ENCODE measurements around the gene MAGI3.
"Not testable (repeated sequence)": the region's sequence is repeated elsewhere in the genome, so short reads cannot be mapped to it uniquely, and the experiment has no call there.

The MAGI3 gene

DNA sequence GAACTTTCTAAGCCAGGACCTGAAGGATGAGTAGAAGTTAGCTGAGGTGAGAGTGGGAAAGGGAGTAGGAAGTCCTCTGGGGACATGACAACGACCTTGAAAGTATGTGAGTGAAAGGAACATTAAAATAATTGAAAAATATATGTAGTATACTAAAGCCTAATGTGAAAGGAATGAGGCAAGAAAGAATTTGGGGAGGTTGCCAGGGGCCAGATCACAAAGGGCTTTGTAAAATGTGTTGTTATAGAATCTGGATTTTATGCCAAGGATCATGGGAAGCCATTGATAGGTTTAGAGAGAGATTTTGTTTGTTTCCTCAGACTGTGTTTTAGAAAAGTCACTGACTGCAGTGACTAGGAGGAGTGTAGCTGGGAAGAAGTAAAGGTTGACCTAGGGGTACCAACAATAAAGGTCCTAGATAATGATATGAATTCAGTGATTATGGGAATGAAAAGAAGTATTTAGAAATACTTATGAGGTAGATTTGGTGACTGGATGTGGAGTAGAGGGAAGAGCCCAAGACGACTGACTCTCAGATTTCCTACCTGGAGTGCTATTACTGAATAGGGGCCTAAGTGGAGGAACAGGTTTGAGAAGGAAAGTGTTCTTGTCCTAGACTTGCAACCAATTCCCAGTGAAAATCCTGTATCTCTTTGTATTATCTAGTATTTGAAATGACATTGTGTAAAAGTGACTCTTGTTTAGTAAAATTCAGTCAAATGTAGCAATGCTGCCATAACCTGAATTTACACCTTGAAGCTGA, 189.1 kb downstream of the MAGI3 start:
- no peak for DNase-seq (ENCODE audit: low read depth)

DNA sequence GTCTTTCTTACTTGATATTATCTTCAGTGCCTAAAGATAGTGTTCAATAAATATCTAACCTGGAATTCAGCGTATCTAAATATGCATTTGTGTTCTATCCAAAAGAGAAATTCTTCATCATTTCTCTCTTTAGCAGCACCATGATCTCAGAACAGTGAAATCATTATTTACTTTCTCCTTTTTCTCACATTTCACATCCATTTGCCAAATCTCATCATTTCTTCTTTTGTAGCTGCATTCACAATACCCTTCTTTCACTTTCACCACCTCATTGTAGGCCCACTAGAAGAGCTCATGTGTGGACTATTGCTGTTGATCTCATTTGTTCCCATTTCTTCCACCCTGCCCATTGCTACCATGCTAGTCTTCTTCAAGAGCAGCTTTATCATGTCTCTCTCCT, 191.0 kb downstream of the MAGI3 start:
- no peak for DNase-seq (ENCODE audit: low read depth)

DNA sequence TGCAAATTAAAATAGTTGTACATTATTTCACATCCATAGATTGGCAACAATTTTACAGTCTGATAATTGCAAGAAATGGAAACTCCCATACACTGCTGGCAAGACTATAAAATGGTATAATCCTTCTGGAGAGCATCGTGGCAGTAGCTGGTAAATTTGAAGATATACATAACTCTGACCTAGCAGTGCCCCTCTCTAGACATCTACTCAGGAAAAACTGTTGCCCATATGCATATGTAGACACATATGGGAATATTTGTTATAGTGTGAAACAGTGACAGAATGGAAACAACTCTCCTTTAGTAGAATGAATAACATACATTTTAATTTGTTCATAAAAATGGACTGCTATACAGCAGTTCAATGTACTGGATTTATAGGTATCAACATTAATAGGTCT, 191.8 kb downstream of the MAGI3 start:
- no peak for DNase-seq (ENCODE audit: low read depth)

DNA sequence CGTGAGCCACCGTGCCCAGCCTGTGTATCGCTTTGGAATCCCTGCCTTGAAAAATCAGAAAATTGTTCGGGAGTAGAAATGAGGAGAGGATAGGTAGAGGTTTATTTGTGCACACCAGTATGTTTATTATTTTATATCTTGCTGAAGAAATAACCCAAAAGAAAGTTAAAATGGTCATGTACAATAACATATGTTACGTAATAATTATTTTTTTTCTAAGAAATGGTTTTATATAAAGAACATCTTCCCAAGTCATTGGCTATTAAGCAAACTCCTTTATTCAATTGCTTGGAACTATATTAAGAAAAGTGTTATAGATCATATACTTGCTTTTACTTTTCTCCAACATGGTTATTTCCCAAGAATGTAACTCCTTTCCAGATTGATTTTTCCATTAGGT, 197.2 kb downstream of the MAGI3 start:
- no peak for DNase-seq (ENCODE audit: low read depth)

DNA sequence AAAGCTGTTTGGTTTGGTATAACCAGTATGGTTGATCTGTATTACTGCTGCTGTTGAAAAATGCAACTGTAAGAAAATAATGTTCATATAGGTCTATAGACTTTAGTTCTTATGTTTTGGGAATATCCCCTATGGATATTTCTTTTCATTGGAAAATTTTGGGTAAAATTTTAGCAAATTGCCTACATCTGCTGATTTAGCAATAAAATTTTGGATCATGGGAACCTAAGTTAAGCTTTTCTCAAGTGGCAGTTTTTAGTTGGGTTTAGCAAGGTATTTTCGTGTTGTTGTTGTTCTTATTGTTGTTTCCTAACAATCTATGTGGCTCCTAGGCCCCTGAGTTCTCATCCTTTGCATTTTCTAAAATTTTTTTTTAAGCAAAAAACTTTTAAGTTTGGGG, 201.9 kb downstream of the MAGI3 start:
- no peak for DNase-seq (ENCODE audit: low read depth)

DNA sequence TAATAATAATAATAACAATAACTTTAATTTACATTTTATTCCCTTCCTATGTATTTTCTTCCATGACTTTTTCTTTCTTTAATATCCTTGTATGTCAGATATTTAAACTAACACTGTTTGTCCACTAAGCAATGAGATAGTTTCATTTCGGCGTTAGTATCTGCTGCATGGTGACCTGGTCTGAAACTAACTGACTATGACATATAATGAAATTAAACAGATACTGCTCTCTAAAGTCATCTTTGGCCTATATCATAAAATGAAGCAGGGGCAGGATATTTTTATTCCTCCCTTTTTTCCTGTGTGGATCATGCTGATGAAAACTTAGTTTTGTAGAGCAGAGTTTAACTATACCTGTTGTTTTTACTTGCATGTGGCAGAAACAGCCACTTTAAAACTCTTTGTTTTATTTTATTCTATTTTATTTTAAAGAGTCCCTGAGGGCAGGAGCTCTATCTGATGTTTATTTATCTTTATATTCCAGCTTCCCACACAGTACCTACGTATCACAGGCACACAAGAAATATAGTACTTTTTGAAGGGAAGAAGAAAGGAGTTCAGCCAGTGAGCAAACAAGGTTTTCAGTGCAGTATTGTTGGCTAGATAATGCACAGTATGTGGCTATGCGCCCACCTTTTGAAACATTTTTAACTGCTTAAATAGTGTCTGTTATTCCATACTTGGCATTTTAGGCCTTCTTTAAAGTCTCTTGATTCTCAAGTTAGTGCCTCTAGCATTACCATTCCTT, 203.4 kb downstream of the MAGI3 start:
- no peak for DNase-seq (ENCODE audit: low read depth)

DNA sequence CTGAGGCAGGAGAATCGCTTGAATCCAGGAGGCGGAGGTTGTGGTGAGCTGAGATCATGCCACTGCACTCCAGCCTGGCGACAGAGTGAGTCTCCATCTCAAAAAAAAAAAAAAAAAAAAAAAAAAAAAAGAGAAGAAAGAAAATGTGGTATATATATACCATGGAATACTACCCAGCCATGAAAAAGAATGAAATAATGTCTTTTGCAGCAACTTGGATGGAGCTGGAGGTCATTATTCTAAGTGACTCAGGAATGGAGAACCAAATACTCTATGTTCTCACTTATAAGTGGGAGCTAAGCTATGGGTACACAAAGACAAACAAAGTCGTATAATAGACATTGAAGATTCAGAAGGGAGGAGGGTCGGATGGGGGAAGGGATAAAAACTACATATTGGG, 214.2 kb downstream of the MAGI3 start:
- not testable (repeated sequence) for DNase-seq (ENCODE audit: low read depth)

DNA sequence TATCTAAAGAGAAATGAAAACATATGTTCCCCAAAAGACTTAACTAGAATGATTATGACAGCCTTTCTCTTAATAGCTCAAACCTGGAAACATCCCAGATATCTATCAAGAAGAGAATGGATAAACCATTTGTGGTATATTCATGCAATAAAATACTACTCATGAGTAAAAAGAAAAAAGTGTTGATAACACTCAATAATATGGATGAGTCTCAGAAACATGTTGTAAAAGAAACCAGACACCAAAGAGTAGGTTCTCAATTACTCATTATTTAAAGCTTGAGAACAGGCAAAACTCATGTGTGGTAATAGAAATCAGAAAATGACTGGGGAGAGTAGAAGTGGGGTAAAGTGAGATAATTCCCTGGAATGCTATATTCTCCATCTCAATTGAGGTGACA, 214.8 kb downstream of the MAGI3 start:
- no peak for DNase-seq (ENCODE audit: low read depth)

DNA sequence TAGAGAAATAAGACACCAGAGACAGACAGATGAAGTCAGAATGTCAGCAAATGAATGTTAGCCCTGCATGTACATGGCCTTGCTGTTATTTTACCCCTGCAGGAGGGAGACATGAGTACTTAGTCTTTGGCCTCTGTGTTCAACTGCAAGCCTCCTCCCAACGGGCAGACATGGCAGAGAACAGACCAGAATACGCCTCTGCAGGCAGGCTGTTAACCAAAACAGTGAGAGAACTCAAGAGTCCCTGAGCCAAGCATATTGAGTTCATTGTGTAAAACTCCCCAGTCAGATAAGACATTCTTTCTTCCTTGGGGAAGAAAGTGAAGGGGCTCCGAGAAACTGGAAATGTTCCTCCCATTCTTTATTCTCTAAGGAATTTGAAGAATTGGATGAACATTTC, 218.1 kb downstream of the MAGI3 start:
- DNase-seq (ENCODE audit: low read depth) = no peak

DNA sequence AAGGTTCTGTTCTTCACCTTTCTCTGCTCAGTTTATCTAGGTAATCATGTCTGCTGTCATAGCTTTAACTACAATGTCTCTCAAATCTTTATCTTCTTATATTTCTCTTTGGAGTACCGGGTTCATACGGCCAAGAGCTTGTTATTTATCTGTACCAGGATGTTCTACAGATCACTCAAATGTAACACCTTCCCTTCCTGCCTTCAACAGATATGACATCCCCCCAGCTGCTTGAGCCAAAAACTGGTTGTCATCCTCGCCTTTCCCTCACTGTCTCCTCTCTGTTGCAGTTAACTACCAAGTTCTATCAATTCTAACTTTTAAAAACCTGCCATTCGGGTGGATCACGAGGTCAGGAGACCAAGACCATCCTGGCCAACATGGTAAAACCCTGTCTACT, 220.1 kb downstream of the MAGI3 start:
- no peak for DNase-seq (ENCODE audit: low read depth)

DNA sequence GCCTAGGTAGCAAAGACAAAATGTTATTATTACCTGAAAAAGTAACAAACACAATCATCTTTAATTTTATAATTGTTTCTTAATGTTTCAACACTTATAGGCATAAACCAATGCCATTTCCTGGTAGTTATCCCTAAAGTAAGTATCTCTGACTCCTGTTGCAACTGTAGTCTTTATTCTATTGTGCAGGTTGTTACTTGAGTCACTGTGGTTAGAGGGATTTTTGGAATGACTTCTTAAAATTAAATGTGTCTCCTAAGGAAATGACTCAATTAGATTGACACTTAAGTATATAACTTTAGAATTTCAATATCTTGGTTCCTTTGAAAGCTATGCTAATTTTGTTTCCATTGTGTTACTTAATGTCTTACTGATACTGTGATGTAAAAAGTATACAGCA, 225.1 kb downstream of the MAGI3 start:
- peak; percentile 12 for DNase-seq (ENCODE audit: low read depth)

DNA sequence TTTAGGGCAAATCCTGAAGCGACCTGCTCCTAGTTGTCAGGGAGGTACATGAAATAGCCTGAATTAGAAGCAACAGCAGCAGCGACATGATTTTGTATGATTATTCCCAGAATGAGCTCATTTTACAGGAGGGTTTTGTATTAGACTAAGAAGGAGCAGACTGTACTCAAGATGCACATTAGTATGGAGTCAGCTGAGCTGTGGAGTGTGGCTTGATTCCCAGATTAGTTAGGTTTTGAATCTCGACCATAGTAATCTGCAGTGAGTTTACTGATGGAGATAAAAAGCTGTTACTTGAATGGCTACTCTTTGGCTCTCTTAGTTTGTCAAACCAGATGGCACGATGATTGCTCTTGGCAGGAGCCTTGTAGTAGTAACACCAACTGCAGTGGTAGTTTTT, 225.8 kb downstream of the MAGI3 start:
- DNase-seq (ENCODE audit: low read depth) = no peak

DNA sequence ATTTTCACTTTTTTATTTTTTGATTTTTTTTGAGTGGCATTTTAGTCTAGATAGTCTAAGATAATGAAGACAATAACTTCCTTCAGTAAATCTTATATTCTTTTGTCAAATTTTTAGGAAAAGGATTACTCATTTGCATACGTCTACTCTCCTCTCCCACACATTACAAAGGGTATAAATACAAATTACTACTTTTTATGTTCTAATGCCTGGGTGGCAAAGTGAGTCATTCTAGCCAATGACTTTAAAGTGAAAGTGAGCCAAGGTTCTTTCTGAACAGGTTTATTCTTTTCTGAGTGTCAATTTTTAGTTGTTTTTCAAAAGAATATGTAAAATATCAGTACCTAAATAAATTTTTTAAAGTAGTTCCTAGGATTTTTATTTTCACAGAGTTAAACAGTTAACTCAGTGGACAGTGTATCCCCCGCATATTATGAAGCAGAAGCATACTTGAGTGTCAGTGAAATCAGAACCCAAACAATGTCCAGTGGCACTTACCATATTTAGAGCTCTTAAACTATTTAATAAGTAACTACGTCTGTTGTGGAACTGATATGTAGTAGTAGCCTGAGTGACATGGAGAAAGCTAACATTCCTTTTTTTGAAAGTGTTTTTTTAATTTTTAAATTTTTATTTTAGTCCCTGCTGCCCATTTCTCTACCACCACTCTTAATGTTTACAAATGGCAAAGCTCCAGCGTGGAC, 227.3 kb downstream of the MAGI3 start:
- no peak for DNase-seq (ENCODE audit: low read depth)

DNA sequence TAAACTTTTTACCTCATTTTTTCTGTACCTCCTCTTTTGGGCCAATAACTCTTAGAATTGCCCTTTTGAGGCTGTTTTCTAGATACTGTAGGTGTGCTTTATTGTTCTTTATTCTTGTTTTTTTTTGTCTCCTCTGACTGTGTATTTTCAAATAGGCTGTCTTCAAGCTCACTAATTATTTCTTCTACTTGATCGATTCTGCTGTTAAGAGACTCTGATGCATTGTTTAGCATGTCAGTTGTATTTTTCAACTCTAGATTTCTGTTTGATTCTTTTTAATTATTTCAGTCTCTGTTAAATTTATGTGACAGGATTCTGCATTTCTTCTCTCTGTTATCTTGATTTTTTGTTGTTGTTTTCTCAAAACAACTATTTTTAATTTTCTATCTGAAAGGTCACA, 238.7 kb downstream of the MAGI3 start:
- no peak for DNase-seq (ENCODE audit: low read depth)

DNA sequence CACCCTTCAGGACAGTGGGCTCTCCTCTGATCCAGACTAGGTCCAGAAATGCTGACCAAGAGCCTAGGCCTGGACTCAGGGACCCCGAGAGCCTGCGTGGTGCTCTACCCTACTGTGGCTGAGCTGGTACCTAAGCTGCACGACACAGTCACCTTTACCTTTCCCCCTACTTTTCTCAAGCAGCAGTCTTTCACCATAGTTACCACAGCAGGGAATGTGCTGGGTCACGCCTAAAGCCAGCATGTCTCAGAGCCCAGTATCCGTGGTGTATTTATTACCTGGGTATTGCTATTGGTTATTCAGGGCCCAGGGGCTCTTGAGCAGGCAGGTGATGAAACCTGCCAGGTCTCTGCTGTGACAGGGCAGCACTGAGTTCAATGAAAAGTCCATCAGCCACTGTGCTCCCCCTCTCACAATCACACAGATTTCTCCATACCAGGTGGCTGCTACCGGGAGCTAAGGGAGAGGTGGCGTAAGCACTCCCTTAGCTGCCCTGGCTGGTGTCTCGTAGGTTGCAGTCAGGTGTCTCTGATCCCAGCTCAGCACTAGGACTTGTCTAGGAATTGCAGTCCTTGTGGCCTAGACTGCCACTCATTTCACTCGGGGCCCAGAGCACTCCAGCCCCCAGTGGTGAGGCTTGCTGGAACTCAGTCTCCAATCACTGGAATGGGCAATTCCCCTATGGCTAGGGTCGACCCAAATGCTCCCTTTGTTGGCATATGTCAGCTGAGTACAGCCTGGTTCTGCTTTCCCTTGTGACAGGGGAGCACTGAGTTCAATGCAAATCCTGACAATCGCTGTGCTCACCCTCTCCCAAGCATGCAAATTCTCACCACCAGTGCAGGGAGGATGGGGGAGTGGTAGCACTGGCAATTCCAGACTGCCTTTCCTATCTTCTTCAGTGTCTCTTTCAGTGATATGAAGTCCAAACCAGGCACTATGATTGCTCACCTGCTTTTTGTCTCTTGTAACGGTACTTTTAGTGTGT, 240.3 kb downstream of the MAGI3 start:
- DNase-seq (ENCODE audit: low read depth) = no peak

DNA sequence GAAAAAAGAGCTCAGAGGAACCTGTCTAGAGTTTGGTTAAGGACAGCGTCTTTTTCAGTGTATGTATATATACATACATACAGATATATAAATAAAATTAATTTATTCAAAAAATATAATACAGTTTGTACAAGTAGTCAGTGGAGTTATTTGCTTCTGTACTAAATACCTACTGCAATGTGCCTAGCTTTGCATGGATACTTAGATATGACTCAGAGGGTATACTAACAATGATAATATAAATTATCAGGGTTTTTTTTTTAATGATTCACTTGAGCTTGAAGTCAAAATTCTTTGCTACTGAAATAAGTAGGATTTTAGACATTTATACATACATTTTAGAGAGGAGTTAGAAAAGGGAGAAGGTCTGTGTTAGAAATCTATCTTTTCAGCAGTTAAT, 251.1 kb downstream of the MAGI3 start:
- DNase-seq (ENCODE audit: low read depth) = no peak

DNA sequence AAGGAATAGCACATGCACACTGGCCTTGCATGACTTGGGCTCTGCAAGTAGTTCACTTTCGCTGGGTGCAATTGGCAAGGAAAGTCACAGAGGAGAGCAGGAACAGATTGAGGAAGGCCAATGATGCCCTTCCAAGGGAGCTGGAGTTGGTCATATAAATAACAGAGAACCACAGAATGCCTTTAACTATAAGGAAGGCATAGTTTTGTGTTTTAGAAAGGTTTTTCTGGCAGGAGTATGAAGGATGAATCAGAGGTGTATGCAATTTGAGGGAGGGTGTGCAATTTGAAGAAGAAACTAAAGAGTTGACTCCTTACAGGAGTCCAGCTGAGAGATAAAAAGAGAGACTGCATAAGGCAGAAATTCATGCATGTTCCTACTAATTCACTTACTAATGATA, 256.8 kb downstream of the MAGI3 start:
- DNase-seq (ENCODE audit: low read depth) = no peak

DNA sequence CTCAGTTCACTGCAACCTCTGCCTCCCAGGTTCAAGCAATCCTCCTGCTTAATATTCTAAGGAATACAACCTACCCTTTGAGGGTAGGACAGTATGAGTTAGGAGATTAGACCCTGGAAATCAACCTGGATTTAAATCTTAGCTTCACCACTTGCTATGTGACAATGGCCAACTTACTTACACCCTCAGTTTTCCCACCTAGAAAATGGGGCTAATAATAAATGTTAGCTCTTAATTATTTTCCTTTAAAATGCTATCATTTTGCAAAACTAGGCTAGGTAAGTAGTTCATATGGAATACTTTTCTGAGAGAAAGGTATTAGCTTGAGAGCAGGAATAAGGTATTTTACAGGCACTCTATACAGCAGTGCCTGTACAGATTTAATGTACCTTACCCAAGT, 258.2 kb downstream of the MAGI3 start:
- no peak for DNase-seq (ENCODE audit: low read depth)

DNA sequence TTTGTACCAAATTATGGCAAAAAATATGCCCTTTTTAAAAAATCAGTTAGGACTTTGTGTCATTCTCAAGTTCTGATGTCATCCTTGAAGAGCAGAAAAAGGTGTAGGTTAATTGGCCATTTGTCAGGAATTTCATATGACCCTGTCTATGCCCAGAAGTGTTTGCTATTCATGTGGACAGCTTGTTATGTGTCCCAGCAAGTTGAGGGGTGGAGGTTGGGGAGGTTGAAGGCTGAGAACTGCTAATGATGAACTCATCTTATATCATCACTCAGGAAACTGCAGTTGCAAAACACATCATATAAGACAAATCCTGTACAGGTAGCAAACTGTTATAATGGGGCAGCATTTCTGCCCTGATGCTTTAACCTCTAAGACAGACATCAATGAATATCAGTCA, 262.5 kb downstream of the MAGI3 start:
- DNase-seq (ENCODE audit: low read depth) = no peak

DNA sequence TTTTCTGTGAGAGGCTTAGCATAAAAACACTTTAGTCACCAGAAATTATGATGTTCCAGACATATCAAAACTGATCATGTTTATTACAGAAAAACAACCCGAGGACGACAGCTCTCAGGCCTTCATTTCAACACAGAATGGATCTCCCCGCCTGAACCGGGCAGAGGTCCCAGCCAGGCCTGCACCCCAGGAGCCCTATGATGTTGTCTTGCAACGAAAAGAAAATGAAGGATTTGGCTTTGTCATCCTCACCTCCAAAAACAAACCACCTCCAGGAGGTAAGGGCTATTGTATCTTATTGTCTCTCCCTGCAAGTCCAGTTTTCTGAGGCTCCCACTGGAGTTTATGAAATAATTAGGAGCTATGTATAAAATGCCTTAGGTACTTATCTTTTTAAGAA, 263.4 kb downstream of the MAGI3 start:
- no peak for DNase-seq (ENCODE audit: low read depth)

DNA sequence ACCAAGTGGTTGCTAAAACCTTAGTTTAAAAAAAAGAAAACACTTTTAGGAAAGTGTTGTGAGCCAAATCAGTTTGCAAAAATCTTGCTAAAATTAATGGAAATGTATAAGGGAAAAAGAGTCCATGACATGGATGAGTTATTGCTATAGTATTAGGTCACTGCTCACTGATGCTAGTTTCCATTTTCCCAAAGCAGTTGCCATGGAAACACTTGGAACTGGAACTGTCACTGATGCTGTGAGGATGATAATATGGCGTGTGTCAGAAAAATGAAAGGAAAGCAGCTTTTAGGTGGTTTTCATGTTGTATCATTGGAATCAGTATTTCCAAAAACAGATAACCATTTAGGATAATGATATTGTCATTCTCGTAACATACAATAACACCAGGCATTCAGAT, 264.6 kb downstream of the MAGI3 start:
- no peak for DNase-seq (ENCODE audit: low read depth)

DNA sequence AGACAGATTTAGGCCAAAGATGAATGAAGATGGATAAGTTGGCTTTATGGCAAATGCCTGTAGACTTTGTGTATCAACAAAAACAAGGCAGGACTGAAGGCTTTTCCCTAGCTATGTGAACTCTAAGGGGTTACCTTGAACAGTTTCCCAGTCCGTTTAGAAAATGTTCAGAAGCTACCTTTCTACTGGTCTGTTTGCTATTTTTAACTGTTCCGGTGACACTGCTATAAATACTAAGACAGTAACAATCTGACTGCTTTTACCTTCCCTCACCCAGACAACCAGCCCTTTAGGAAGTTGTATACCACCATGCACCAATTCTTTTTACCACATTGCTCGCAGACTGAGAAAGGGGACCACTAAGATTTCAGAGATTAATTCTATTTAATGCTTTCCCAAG, 266.8 kb downstream of the MAGI3 start:
- DNase-seq (ENCODE audit: low read depth) = no peak

All from HS-27A (cell line).